D721Med (cell line): ENCODE data around the gene SLIRP.

Experiments used
- DNase-seq: peaks from one replicate; pipeline ENCODE4 v3.0.0; 2011; ENCODE audit warnings: low spot score; ENCODE audit not compliant: insufficient read length
- FAIRE-seq: peaks from 2 replicates; lab custom pipeline; 2011; peaks lifted over from hg19 to GRCh38; lab: Jason Lieb, UNC
- TF ChIP-seq, protein P1 (sequence below): IDR thresholded peaks from 2 replicates; pipeline ENCODE4 v1.5.1; 2012; ENCODE audit warnings: mild to moderate bottlenecking, control low read depth; ENCODE audit not compliant: insufficient read depth; ENCODE audit errors: missing control alignments

Gene SLIRP

DNA sequence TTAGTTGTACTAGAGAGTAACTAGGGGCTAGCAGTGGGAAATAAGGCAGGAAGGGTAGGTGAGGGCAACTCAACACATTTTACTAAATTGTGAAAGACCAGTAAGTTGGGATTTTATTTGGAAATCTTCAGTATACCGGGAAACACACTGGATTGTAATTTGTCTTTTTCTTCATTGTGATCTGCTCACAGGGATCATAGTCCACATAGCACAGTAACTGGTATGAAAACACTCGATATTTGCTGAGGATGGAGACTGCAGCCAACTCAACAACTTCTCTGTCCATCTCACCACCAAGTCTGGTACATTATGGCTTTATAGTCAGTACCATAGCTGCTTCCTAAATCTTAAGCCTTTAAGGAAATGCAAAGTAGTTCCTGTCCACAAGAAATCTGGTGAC is 2.5 kb downstream of the SLIRP start:
- TF ChIP-seq, protein P1, sequence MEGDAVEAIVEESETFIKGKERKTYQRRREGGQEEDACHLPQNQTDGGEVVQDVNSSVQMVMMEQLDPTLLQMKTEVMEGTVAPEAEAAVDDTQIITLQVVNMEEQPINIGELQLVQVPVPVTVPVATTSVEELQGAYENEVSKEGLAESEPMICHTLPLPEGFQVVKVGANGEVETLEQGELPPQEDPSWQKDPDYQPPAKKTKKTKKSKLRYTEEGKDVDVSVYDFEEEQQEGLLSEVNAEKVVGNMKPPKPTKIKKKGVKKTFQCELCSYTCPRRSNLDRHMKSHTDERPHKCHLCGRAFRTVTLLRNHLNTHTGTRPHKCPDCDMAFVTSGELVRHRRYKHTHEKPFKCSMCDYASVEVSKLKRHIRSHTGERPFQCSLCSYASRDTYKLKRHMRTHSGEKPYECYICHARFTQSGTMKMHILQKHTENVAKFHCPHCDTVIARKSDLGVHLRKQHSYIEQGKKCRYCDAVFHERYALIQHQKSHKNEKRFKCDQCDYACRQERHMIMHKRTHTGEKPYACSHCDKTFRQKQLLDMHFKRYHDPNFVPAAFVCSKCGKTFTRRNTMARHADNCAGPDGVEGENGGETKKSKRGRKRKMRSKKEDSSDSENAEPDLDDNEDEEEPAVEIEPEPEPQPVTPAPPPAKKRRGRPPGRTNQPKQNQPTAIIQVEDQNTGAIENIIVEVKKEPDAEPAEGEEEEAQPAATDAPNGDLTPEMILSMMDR: no peak
- DNase-seq: no peak
- FAIRE-seq: no peak

DNA sequence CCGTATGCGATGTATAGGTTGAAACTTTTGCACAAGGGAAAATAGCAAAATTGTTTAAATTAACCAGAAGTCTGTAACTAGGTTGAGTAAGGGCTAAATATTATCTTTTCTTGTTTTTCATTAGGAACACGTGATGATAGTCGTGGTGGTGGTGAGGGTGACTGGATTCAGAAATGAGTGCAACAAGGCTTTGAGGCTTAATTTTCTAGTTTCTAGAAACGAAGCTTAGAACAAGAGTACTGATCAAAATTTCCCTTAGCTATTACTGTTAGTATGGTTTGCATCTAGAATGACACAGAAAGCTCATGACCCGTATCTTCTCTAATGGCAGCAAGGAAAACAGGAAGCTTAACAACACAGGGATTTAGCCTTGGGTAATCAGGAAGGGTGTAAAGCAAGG is 7.0 kb downstream of the SLIRP start:
- TF ChIP-seq, protein P1: no peak
- no peak for DNase-seq
- FAIRE-seq: no peak

DNA sequence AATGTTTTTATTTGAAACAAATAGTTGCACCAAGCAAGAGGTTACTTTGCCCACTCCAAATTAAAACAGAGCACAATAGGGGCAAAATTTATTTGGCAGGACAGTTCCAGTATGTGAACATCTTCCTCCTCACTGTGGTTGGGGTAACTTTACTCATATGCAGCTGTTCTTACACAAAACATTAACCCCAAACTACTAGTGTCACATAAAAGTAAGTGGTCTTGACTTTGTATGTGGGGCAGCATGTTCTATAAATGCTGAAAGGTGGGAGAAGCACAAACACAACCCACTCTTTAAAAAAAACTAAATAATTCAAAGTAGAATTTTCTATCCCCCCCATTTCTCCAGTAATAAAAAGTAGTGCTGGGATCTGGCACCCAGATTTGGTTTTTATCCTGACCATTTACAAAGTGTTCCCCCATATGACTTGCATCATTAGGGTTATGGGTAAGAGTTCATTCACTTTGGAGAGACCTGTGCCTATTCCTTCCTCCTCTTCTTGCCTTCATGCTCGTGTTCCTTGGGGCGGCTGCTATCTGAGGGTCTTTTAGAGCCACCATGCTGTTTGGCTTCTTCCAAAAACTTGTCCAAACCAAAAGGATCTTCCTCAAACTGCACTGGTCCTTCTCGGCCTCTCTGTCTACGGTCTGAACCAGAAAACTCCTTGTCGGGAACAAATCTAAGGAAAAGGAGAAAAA is 9.9 kb downstream of the SLIRP start:
- FAIRE-seq (no peak), DNase-seq (no peak)
- TF ChIP-seq, protein P1: no peak

DNA sequence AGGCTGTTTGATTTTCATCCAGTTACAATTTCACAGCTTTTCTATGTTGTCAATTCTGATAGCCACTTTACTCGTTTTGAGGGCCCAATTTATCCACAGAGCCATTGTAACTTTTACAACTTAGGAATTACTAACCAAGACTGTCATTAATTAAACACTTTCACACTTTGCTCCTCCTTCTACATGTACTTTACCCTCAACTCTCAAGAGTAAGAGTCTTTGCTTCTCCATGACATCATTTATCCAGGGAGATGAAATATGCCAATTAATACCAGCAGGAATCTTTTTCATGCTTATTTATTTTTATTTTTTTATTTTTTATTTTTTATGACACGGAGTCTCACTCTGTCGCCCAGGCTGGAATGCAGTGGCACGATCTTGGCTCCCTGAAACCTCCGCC is 13.5 kb downstream of the SLIRP start:
- no peak for DNase-seq
- TF ChIP-seq, protein P1: no peak
- no peak for FAIRE-seq

DNA sequence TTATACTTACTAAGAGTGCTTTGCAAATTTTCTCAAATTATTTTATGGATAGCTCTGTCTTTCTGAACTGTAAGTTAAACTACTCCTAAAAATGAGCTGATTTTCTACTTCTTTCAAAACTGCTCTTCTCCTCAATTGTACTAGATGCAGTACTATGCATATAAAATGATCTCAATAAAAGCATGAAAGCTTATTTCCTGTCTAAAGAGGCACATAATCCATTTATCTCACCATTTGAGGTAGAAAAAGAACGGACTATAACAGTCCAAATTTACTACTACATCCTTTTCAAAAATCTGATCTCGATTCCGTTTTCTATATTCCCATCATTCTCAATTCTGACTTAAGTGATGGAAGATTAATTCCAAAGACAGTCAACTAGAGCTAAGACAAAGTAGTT is 14.4 kb downstream of the SLIRP start:
- FAIRE-seq: no peak
- TF ChIP-seq, protein P1: no peak
- no peak for DNase-seq

DNA sequence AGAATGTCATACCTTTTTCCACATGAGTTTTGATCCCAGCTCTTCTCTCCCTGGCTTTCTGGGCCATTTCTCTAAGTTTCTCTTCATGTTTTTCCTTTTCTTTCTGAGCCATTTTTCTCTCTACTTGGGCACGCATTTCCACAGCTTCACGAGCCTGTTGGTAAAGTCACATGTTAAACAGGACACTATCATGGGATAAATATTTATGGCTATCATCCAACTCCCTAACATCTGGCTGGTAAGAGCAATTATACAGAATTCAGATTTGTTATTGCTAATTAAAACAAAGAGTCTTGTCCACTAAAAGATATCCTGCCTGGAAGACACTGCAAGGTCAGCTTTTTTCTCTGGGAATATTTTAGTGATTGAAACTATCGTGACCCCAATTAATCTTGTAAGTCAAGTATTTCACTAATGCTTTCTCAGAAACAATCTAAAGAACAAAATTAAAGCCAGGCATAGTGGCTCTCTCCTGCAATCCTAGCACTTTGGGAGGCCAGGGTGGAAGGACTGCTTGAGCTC is 23.1 kb downstream of the SLIRP start:
- FAIRE-seq: no peak
- TF ChIP-seq, protein P1: no peak
- DNase-seq: no peak

DNA sequence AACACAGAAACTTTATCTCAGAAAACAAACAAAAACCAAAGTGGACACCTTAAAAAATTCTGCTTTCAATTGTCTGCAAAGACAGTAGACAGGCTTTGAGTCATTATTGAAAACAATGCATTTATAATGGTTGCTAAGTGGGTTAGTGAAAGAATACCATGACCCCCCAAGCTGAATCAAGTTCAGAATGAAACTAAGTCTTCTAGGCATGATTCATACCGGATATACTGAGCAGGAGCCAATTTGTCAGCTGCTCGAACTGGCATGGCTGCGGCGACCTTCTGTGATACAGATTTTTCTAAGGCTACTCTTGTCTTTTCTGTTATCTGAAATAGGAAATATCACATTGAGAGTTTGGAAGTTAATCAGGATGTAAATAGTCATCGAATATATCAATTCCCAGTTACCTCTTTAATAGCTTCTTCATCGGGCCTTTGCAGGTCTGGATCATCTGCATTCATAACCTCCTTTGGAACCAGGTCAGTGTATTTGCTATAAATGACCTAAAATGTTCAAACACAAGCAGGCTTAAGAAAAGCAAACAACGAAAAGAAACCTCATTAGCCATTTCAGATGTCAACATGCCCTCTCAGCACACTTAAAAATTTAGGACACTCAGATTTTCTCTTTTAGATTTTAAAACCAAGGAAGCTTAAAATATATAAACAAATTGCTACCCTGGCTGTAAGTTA is 30.8 kb downstream of the SLIRP start:
- FAIRE-seq: no peak
- no peak for DNase-seq
- TF ChIP-seq, protein P1: no peak
